Mesothelial cell of epicardium (in vitro differentiated cells): ENCODE results near the gene KCNH1. TPM values are rescaled to one million over a fixed set of nuclear protein-coding genes. Genes with fewer than 3 reads are reported as not detected.
A peak's percentile ranks its signal among the peaks of the same experiment; 100 is the strongest.

ENCODE experiments used
- DNase-seq, 2 experiments: peaks; one replicate each; pipeline ENCODE4 v3.0.0; 2021; ENCODE audit warnings: low spot score in 2 of 2; ENCODE audit not compliant: unreplicated experiment in 2 of 2
- H3K27ac Mint-ChIP-seq: 2 replicates; pipeline ENCODE4 v1.8.0; 2021; ENCODE audit warnings: mixed read lengths
- H3K27me3 Mint-ChIP-seq: 2 replicates; pipeline ENCODE4 v1.8.0; 2021; ENCODE audit warnings: low read depth, mixed read lengths
- H3K36me3 Mint-ChIP-seq: 2 replicates; pipeline ENCODE4 v1.8.0; 2021; ENCODE audit warnings: mixed read lengths
- H3K4me1 Mint-ChIP-seq: 2 replicates; pipeline ENCODE4 v1.8.0; 2021; ENCODE audit warnings: mixed read lengths
- H3K4me3 Mint-ChIP-seq: 2 replicates; pipeline ENCODE4 v1.8.0; 2021; ENCODE audit warnings: mild to moderate bottlenecking, moderate library complexity, mixed read lengths
- H3K9me3 Mint-ChIP-seq: 2 replicates; pipeline ENCODE4 v1.8.0; 2021; ENCODE audit warnings: mixed read lengths
- CTCF ChIP-seq: fragments of 200-600 bp; sonication (generic); IDR thresholded peaks from one replicate; pipeline ENCODE4 v1.5.0; 2021; ENCODE audit warnings: antibody characterized with exemption; ENCODE audit not compliant: unreplicated experiment
- total RNA-seq: library from RNA; stranded (reverse); gene quantifications from 3 replicates; pipeline ENCODE4 v1.2.1, GENCODE V29; 2021

The KCNH1 gene
- total RNA-seq, 1 donor from 2014 or later = 0.34 TPM

- no peaks in the 10 kb centered on the region for H3K27me3 Mint-ChIP-seq
- H3K4me1 Mint-ChIP-seq = peaks cover 31% of the 10 kb centered on the region
- H3K9me3 Mint-ChIP-seq = peaks cover 17% of the 10 kb centered on the region
- H3K4me3 Mint-ChIP-seq = no peak overlapping the region
- DNase-seq = no peak
- TF ChIP-seq CTCF = no peak
- peaks cover 3% of the 10 kb centered on the region for H3K36me3 Mint-ChIP-seq
- H3K27ac Mint-ChIP-seq = peak overlapping the region; percentile 41
These were observed 377.8 kb downstream of the KCNH1 start for GRCh38 chr1:210755991-210756659.

GRCh38 chr1:210754878-210755665, 378.9 kb downstream of the KCNH1 start:
- H3K4me1 Mint-ChIP-seq = peaks cover 31% of the 10 kb centered on the region
- peak; percentile 46 to 66 for DNase-seq
- H3K9me3 Mint-ChIP-seq = peaks cover 11% of the 10 kb centered on the region
- peak overlapping the region; percentile 85 for H3K27ac Mint-ChIP-seq
- peak overlapping the region; percentile 16 for H3K4me3 Mint-ChIP-seq
- H3K36me3 Mint-ChIP-seq = no peaks in the 10 kb centered on the region
- TF ChIP-seq CTCF = no peak
- H3K27me3 Mint-ChIP-seq = no peaks in the 10 kb centered on the region

GRCh38 chr1:210751911-210752310, 382.0 kb downstream of the KCNH1 start:
- Mint-ChIP-seq H3K9me3 (no peaks in the 10 kb centered on the region), H3K4me1 (peaks cover 31% of the 10 kb centered on the region), H3K4me3 (no peak overlapping the region), H3K36me3 (no peaks in the 10 kb centered on the region), H3K27me3 (no peaks in the 10 kb centered on the region), H3K27ac (no peak overlapping the region)
- TF ChIP-seq CTCF = no peak
- no peak for DNase-seq

GRCh38 chr1:210750468-210750867, 383.5 kb downstream of the KCNH1 start:
- no peak for TF ChIP-seq CTCF
- Mint-ChIP-seq H3K36me3 (no peaks in the 10 kb centered on the region), H3K9me3 (no peaks in the 10 kb centered on the region), H3K4me1 (peaks cover 19% of the 10 kb centered on the region), H3K27ac (no peak overlapping the region), H3K27me3 (no peaks in the 10 kb centered on the region), H3K4me3 (no peak overlapping the region)
- no peak for DNase-seq

- no peak for DNase-seq
- no peaks in the 10 kb centered on the region for H3K36me3 Mint-ChIP-seq
- no peak overlapping the region for H3K27ac Mint-ChIP-seq
- no peak for TF ChIP-seq CTCF
- H3K27me3 Mint-ChIP-seq = no peaks in the 10 kb centered on the region
- H3K9me3 Mint-ChIP-seq = no peaks in the 10 kb centered on the region
- H3K4me3 Mint-ChIP-seq = no peak overlapping the region
- H3K4me1 Mint-ChIP-seq = peaks cover 5% of the 10 kb centered on the region
These were observed 385.2 kb downstream of the KCNH1 start for GRCh38 chr1:210748796-210749195.
